Measurements from ENCODE around the gene DNAH1. TPM values are rescaled to one million over a fixed set of nuclear protein-coding genes. Genes with fewer than 3 reads are reported as not detected.

DNAH1 gene
- total and polyA plus RNA-seq, 2 of the 13 experiments (the other 11 are each of a cell fraction or from before 2014, with no cell fraction given) = 0.64 to 3.5 TPM

DNA sequence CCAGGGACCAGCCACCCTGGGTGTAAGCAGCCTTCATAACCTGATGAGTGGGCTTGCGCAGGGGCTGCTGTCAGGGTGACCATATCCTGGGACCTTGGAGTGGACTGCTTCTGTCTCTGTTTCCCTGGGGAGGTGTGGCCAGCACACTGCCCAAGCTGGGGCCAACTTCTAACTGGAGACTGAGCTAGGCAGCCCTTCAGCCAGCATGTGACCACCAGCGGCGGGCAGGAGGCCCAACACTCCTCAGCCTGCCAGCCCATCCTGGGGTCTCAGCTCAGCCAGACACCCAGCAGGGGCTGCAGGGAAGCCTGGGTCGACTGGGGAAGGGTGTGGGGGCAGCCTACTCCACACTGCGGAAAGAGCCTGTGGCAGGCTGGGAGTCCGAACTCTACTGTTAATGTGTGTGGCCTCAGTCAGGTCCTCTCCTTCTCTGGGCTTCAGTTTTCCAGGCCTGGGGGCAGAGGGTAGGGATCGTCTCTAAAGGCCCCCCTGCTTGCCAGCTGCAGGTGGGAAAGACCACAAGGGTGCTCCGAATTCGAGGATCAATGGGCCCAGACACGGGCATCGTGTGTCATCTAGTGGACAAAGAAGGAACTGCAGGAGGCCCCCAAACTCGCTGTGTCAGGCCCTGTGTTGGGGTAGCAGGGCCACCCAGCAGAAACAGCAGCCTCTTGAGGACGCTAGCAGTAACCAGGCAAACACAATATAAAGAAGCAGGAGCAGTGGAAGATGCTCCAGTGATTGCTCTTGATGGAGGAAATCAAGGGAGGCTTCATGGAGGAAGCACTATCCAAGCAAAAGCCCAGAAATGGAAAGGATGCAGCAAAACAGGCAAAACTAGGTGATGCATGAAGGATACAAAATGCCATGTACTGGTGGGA is 130.8 kb downstream of the DNAH1 start (continued):
- TF ChIP-seq, protein P1, sequence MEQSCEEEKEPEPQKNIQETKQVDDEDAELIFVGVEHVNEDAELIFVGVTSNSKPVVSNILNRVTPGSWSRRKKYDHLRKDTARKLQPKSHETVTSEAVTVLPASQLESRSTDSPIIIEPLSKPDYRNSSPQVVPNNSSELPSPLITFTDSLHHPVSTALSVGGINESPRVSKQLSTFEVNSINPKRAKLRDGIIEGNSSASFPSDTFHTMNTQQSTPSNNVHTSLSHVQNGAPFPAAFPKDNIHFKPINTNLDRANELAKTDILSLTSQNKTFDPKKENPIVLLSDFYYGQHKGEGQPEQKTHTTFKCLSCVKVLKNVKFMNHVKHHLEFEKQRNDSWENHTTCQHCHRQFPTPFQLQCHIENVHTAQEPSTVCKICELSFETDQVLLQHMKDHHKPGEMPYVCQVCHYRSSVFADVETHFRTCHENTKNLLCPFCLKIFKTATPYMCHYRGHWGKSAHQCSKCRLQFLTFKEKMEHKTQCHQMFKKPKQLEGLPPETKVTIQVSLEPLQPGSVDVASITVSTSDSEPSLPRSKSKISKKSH (CRISPR knock-in tag; IDR thresholded peaks at IDR 0.05; ENCODE audit: borderline replicate concordance) = 0 out of 2 replicates have a peak, but pooled peaks have one; percentile 10
- TF ChIP-seq SATB2 (CRISPR knock-in tag; IDR thresholded peaks at IDR 0.05) (no peak), ZNF256 (CRISPR knock-in tag; conservative IDR thresholded peaks at IDR 0.05) (no peak), ZNF431 (CRISPR knock-in tag; IDR thresholded peaks at IDR 0.05; ENCODE audit: borderline replicate concordance, low read depth) (no peak), ELF1 (CRISPR knock-in tag; IDR thresholded peaks at IDR 0.05) (0 out of 2 replicates have a peak, but pooled peaks have one; percentile 16), ZBTB1 (CRISPR knock-in tag; IDR thresholded peaks at IDR 0.05; ENCODE audit: borderline replicate concordance) (no peak), KDM3A (CRISPR knock-in tag; IDR thresholded peaks at IDR 0.05; ENCODE audit: low read depth) (0 out of 2 replicates have a peak, but pooled peaks have one; percentile 31), ZNF383 (CRISPR knock-in tag; IDR thresholded peaks at IDR 0.05; ENCODE audit: borderline replicate concordance) (no peak), NCOR1 (IDR thresholded peaks at IDR 0.05; ENCODE audit: borderline replicate concordance, low read length) (no peak), SP140L (CRISPR knock-in tag; IDR thresholded peaks at IDR 0.05; ENCODE audit: borderline replicate concordance) (no peak), TARDBP (CRISPR knock-in tag; IDR thresholded peaks at IDR 0.05) (peak; percentile 54; the same call in 1 of the 2 replicates), RFX5 (IDR thresholded peaks at IDR 0.05; ENCODE audit: low read depth, low read length) (0 out of 2 replicates have a peak, but pooled peaks have one; percentile 31), HIVEP1 (CRISPR knock-in tag; IDR thresholded peaks at IDR 0.05) (0 out of 2 replicates have a peak, but pooled peaks have one; percentile 61), ZNF20 (CRISPR knock-in tag; IDR thresholded peaks at IDR 0.05) (no peak), ZBTB3 (CRISPR knock-in tag; IDR thresholded peaks at IDR 0.05; ENCODE audit: borderline replicate concordance, low read depth) (no peak), TEAD3 (CRISPR knock-in tag; optimal IDR thresholded peaks at IDR 0.05; ENCODE audit: borderline replicate concordance) (no peak), HNF4G (IDR thresholded peaks at IDR 0.05; ENCODE audit: borderline replicate concordance, low read depth, low read length) (no peak), HNF4G (CRISPR knock-in tag; IDR thresholded peaks at IDR 0.05; ENCODE audit: borderline replicate concordance, low read depth) (peak; percentile 32; the same call in 1 of the 2 replicates), NR2F2 (IDR thresholded peaks at IDR 0.05; ENCODE audit: borderline replicate concordance, low read depth) (peak; percentile 38; the same call in 1 of the 2 replicates)
- TF ChIP-seq, protein P2, sequence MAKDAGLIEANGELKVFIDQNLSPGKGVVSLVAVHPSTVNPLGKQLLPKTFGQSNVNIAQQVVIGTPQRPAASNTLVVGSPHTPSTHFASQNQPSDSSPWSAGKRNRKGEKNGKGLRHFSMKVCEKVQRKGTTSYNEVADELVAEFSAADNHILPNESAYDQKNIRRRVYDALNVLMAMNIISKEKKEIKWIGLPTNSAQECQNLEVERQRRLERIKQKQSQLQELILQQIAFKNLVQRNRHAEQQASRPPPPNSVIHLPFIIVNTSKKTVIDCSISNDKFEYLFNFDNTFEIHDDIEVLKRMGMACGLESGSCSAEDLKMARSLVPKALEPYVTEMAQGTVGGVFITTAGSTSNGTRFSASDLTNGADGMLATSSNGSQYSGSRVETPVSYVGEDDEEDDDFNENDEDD (CRISPR knock-in tag; IDR thresholded peaks at IDR 0.05; ENCODE audit: borderline replicate concordance) = no peak; the same call in 1 of the 2 replicates
- TF ChIP-seq, protein P3, sequence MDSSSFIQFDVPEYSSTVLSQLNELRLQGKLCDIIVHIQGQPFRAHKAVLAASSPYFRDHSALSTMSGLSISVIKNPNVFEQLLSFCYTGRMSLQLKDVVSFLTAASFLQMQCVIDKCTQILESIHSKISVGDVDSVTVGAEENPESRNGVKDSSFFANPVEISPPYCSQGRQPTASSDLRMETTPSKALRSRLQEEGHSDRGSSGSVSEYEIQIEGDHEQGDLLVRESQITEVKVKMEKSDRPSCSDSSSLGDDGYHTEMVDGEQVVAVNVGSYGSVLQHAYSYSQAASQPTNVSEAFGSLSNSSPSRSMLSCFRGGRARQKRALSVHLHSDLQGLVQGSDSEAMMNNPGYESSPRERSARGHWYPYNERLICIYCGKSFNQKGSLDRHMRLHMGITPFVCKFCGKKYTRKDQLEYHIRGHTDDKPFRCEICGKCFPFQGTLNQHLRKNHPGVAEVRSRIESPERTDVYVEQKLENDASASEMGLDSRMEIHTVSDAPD (CRISPR knock-in tag; IDR thresholded peaks at IDR 0.05) = 0 out of 2 replicates have a peak, but pooled peaks have one; percentile 29
- TF ChIP-seq, protein P4, sequence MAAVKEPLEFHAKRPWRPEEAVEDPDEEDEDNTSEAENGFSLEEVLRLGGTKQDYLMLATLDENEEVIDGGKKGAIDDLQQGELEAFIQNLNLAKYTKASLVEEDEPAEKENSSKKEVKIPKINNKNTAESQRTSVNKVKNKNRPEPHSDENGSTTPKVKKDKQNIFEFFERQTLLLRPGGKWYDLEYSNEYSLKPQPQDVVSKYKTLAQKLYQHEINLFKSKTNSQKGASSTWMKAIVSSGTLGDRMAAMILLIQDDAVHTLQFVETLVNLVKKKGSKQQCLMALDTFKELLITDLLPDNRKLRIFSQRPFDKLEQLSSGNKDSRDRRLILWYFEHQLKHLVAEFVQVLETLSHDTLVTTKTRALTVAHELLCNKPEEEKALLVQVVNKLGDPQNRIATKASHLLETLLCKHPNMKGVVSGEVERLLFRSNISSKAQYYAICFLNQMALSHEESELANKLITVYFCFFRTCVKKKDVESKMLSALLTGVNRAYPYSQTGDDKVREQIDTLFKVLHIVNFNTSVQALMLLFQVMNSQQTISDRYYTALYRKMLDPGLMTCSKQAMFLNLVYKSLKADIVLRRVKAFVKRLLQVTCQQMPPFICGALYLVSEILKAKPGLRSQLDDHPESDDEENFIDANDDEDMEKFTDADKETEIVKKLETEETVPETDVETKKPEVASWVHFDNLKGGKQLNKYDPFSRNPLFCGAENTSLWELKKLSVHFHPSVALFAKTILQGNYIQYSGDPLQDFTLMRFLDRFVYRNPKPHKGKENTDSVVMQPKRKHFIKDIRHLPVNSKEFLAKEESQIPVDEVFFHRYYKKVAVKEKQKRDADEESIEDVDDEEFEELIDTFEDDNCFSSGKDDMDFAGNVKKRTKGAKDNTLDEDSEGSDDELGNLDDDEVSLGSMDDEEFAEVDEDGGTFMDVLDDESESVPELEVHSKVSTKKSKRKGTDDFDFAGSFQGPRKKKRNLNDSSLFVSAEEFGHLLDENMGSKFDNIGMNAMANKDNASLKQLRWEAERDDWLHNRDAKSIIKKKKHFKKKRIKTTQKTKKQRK (IDR thresholded peaks at IDR 0.05; ENCODE audit: low read length) = no peak
